ENCODE measurements around the gene ZNF827.

Gene ZNF827

GRCh38 chr4:145938618-145939440 is at the start of gene ZNF827:
Gene ZNF827 (minus strand): TSS chr4:145938823. CDS start chr4:145938407, 416 bp downstream.
- DNase-seq = peak in 12 of 14 donors; percentile 31 to 67 (median 44)

- DNase-seq = no peak
Measured at GRCh38 chr4:145984563-145984962, 45.9 kb upstream of the ZNF827 start.

- DNase-seq = no peak
Measured at GRCh38 chr4:145982791-145983190, 44.2 kb upstream of the ZNF827 start.

GRCh38 chr4:145979160-145979559 is 40.5 kb upstream of the ZNF827 start:
- no peak for DNase-seq

- DNase-seq = no peak
Measured at GRCh38 chr4:145976680-145977079, 38.1 kb upstream of the ZNF827 start.

GRCh38 chr4:145960012-145960411 is 21.4 kb upstream of the ZNF827 start:
- DNase-seq = no peak

GRCh38 chr4:145957302-145957701 is 18.7 kb upstream of the ZNF827 start:
- no peak for DNase-seq

- no peak for DNase-seq
Measured at GRCh38 chr4:145956288-145956890, 17.8 kb upstream of the ZNF827 start.

GRCh38 chr4:145954924-145955339 is 16.3 kb upstream of the ZNF827 start:
- no peak for DNase-seq

- DNase-seq = no peak
Measured at GRCh38 chr4:145951931-145952330, 13.3 kb upstream of the ZNF827 start.

- DNase-seq = no peak
Measured at GRCh38 chr4:145945431-145946155, 7.0 kb upstream of the ZNF827 start.

- DNase-seq = no peak
Measured at GRCh38 chr4:145944886-145945285, 6.3 kb upstream of the ZNF827 start.

- no peak for DNase-seq
Measured at GRCh38 chr4:145939856-145940255, 1.2 kb upstream of the ZNF827 start.

GRCh38 chr4:145939441-145939750 is 773 bp upstream of the ZNF827 start:
- DNase-seq = no peak

GRCh38 chr4:145937971-145938611 is 532 bp downstream of the ZNF827 start:
- DNase-seq = peak in 9 of 14 donors; percentile 15 to 67 (median 35)

- DNase-seq = peak in 13 of 14 donors; percentile 10 to 86 (median 73)
Measured at GRCh38 chr4:145936997-145937901, 1.4 kb downstream of the ZNF827 start.

GRCh38 chr4:145936142-145936996 is 2.3 kb downstream of the ZNF827 start:
- peak in 13 of 14 donors; percentile 4 to 87 (median 74) for DNase-seq

GRCh38 chr4:145935253-145936141 is 3.1 kb downstream of the ZNF827 start:
- DNase-seq = peak in 6 of 14 donors; percentile 46 to 71 (median 52)

GRCh38 chr4:145934434-145935047 is 4.1 kb downstream of the ZNF827 start:
- DNase-seq = no peak

Measured in C1 segment of cervical spinal cord (tissue), 14 donors.